ENCODE results near the gene TSC22D4. TPM values are rescaled to one million over a fixed set of nuclear protein-coding genes. Genes with fewer than 3 reads are reported as not detected.
"Not testable (repeated sequence)": the region's sequence is repeated elsewhere in the genome, so short reads cannot be mapped to it uniquely, and the experiment has no call there.

The TSC22D4 gene
- total RNA-seq, 1 donor, result 18.5 TPM

GRCh38 chr7:100452513-100452912 lies 26.5 kb downstream of the TSC22D4 start:
- no peak overlapping the region for H3K27ac ChIP-seq (ENCODE audit: low read depth, low read length)
- no peak overlapping the region for H2AFZ ChIP-seq (ENCODE audit: low read length)
- H3K4me3 ChIP-seq (ENCODE audit: insufficient read depth, low read length), result no peak overlapping the region
- no peak for TF ChIP-seq CTCF (IDR thresholded peaks at IDR 0.05; ENCODE audit: extremely low read depth, low read depth, low read length)
- no peak for DNase-seq (ENCODE audit: insufficient read length, low spot score, missing footprints)
- H3K4me2 ChIP-seq (ENCODE audit: insufficient read depth, low read length), result no peak overlapping the region
- H3K27me3 ChIP-seq (ENCODE audit: insufficient read depth, low read length), result no peaks in the 10 kb centered on the region
- H4K20me1 ChIP-seq (ENCODE audit: insufficient read depth, low read length), result no peaks in the 10 kb centered on the region
- H3K79me2 ChIP-seq (ENCODE audit: insufficient read depth, low read length), result no peaks in the 10 kb centered on the region
- H3K4me1 ChIP-seq (ENCODE audit: insufficient read depth, low read length), result no peaks in the 10 kb centered on the region
- H3K36me3 ChIP-seq (ENCODE audit: insufficient read depth, low read length), result peaks cover 7% of the 10 kb centered on the region
- no peaks in the 10 kb centered on the region for H3K9me3 ChIP-seq (ENCODE audit: low read depth, low read length)

DNA sequence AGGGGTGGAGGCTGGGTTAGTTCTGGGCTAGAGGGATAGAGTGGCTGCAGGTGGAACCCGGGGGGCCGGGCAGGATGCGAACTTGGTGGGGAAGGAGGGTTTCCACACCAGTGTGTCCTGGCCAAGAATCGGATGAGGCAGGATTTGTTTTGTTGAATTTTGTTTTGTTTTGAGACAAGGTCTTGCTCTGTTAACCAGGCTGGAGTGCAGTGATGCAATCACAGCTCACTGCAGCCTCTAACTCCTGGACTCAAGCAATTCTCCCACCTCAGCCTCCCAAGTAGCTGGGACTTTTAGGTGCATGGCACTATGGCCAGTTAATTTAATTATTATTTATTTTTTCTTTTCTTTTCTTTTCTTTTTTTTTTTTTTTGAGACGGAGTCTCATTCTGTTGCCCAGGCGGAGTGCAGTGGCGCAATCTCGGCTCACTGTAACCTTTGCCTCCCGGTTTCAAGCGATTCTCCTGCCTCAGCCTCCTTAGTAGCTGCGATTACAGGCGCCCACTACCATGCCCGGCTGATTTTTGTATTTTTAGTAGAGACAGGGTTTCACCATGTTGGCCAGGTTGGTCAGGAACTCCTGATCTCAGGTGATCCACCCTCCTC lies 29.7 kb downstream of the TSC22D4 start:
- H3K36me3 ChIP-seq (ENCODE audit: insufficient read depth, low read length), result no peaks in the 10 kb centered on the region
- TF ChIP-seq CTCF (IDR thresholded peaks at IDR 0.05; ENCODE audit: extremely low read depth, low read depth, low read length), result no peak
- no peaks in the 10 kb centered on the region for H3K27me3 ChIP-seq (ENCODE audit: insufficient read depth, low read length)
- DNase-seq (ENCODE audit: insufficient read length, low spot score, missing footprints), result no peak
- H3K4me1 ChIP-seq (ENCODE audit: insufficient read depth, low read length), result peaks cover 16% of the 10 kb centered on the region
- no peak overlapping the region for H3K27ac ChIP-seq (ENCODE audit: low read depth, low read length)
- no peaks in the 10 kb centered on the region for H4K20me1 ChIP-seq (ENCODE audit: insufficient read depth, low read length)
- no peak overlapping the region for H3K4me2 ChIP-seq (ENCODE audit: insufficient read depth, low read length)
- H3K4me3 ChIP-seq (ENCODE audit: insufficient read depth, low read length), result no peak overlapping the region
- no peaks in the 10 kb centered on the region for H3K9me3 ChIP-seq (ENCODE audit: low read depth, low read length)
- H3K79me2 ChIP-seq (ENCODE audit: insufficient read depth, low read length), result no peaks in the 10 kb centered on the region
- no peak overlapping the region for H2AFZ ChIP-seq (ENCODE audit: low read length)

- H3K9me3 ChIP-seq (ENCODE audit: low read depth, low read length); H3K4me3 ChIP-seq (ENCODE audit: insufficient read depth, low read length); H3K27me3 ChIP-seq (ENCODE audit: insufficient read depth, low read length); H3K27ac ChIP-seq (ENCODE audit: low read depth, low read length); H3K4me2 ChIP-seq (ENCODE audit: insufficient read depth, low read length); H2AFZ ChIP-seq (ENCODE audit: low read length); DNase-seq (ENCODE audit: insufficient read length, low spot score, missing footprints); H3K79me2 ChIP-seq (ENCODE audit: insufficient read depth, low read length); H3K36me3 ChIP-seq (ENCODE audit: insufficient read depth, low read length); H4K20me1 ChIP-seq (ENCODE audit: insufficient read depth, low read length): not testable (repeated sequence)
- H3K4me1 ChIP-seq (ENCODE audit: insufficient read depth, low read length), result peaks cover 22% of the 10 kb centered on the region
Observed at GRCh38 chr7:100447363-100447762, 31.7 kb downstream of the TSC22D4 start.

- DNase-seq (ENCODE audit: insufficient read length, low spot score, missing footprints), result peak; percentile 91
- Histone ChIP-seq H3K4me1 (ENCODE audit: insufficient read depth, low read length) (peaks cover 22% of the 10 kb centered on the region), H3K36me3 (ENCODE audit: insufficient read depth, low read length) (no peaks in the 10 kb centered on the region), H3K27ac (ENCODE audit: low read depth, low read length) (peak overlapping the region; percentile 47), H2AFZ (ENCODE audit: low read length) (peak overlapping the region; percentile 86), H4K20me1 (ENCODE audit: insufficient read depth, low read length) (no peaks in the 10 kb centered on the region), H3K79me2 (ENCODE audit: insufficient read depth, low read length) (no peaks in the 10 kb centered on the region), H3K4me3 (ENCODE audit: insufficient read depth, low read length) (no peak overlapping the region), H3K4me2 (ENCODE audit: insufficient read depth, low read length) (no peak overlapping the region), H3K27me3 (ENCODE audit: insufficient read depth, low read length) (no peaks in the 10 kb centered on the region), H3K9me3 (ENCODE audit: low read depth, low read length) (no peaks in the 10 kb centered on the region)
- no peak for TF ChIP-seq CTCF (IDR thresholded peaks at IDR 0.05; ENCODE audit: extremely low read depth, low read depth, low read length)
Observed at GRCh38 chr7:100446040-100446439, 33.0 kb downstream of the TSC22D4 start.
